Transverse colon (tissue), 4 donors: Measurements from ENCODE around the gene SCAMP4. TPM values are rescaled to one million over a fixed set of nuclear protein-coding genes. Genes with fewer than 3 reads are reported as not detected.

ENCODE experiments used
- DNase-seq: peaks from one replicate; pipeline ENCODE4 v3.0.0-alpha.2; 2019
- H3K27ac ChIP-seq, 4 donors: fragments of 200-600 bp; sonication (generic); 2 replicates each; pipeline ENCODE4 v1.5.1; 2016 to 2018; ENCODE audit warnings: inconsistent platforms in 4 of 4
- H3K27me3 ChIP-seq: fragments of 200-600 bp; sonication (generic); 2 replicates; pipeline ENCODE4 v1.5.1; 2017; ENCODE audit warnings: inconsistent platforms
- H3K36me3 ChIP-seq, 4 donors: fragments of 200-600 bp; sonication (generic); 2 replicates each; pipeline ENCODE4 v1.5.1; 2017 to 2019; ENCODE audit warnings: inconsistent platforms in 4 of 4
- H3K4me1 ChIP-seq, 4 donors: fragments of 200-600 bp; sonication (generic); 2 replicates each; pipeline ENCODE4 v1.5.1; 2017 to 2020; ENCODE audit warnings: inconsistent platforms in 4 of 4
- H3K4me3 ChIP-seq, 4 donors: fragments of 200-600 bp; sonication (generic); 1 replicate in 1 of 4; 2 replicates in 3 of 4; pipeline versions ENCODE4 v1.5.1 to v1.6.1; 2017 to 2019; ENCODE audit warnings: inconsistent platforms in 4 of 4
- H3K9me3 ChIP-seq, 2 donors: fragments of 200-600 bp; sonication (generic); 2 replicates each; pipeline ENCODE4 v1.5.1; 2017 to 2019; ENCODE audit warnings: inconsistent platforms in 2 of 2
- EP300 ChIP-seq: sonication (generic); formaldehyde crosslinking; IDR thresholded peaks from one replicate; pipeline ENCODE4 v1.6.1; 2017; ENCODE audit warnings: antibody characterized with exemption, low read depth
- POLR2A ChIP-seq: fragments of 450-650 bp; IDR thresholded peaks from one replicate; pipeline ENCODE4 v1.6.1; 2016; ENCODE audit warnings: antibody characterized with exemption, mild to moderate bottlenecking, moderate library complexity
- POLR2AphosphoS5 ChIP-seq, 3 donors: sonication (generic); formaldehyde crosslinking; IDR thresholded peaks; one replicate each; pipeline ENCODE4 v1.6.1; 2016; ENCODE audit warnings: antibody characterized with exemption in 3 of 3
- WGBS, 2 donors: methylation state at CpG; one replicate each; pipeline ENCODE4 v1.1.5; 2018; ENCODE audit warnings: low coverage in 1 of 2; 5-methylcytosine and 5-hydroxymethylcytosine counted together
- in situ Hi-C, 4 donors: fragments of 200-750 bp; cut with MboI; loops; one replicate each; pipeline versions ENCODE4 v1.15.0 to v1.15.1; 2017; ENCODE audit warnings: low sequenced_read_pairs in 3 of 4, low pct_ligation_motif_present in 1 of 4, low pct_unique_long_range_greater_than_20kb in 1 of 4
- intact Hi-C: fragments of 100-400 bp; cut with DNase I; formaldehyde crosslinking; loops from one replicate; pipeline ENCODE4 v1.15.1; 2023; ENCODE audit warnings: low total_unique reads
- total RNA-seq, 4 donors: library from RNA; depleted of rRNA; stranded (reverse); fragments of >200 nt; gene quantifications; one replicate each; pipeline ENCODE4 v1.1.0, GENCODE V29; 2016
- TF ChIP-seq, protein P1 (sequence below), 5 experiments: fragments of 200-600 bp in 3 of 5; fragments of 450-650 bp in 2 of 5; sonication (generic) in 3 of 5; IDR thresholded peaks; 1 replicate in 2 of 5; 2 replicates in 3 of 5; pipeline ENCODE4 v1.5.1; 2016 to 2017; ENCODE audit warnings: antibody characterized with exemption in 5 of 5, inconsistent platforms in 3 of 5, mild to moderate bottlenecking in 2 of 5, moderate library complexity in 1 of 5

Gene SCAMP4, protein sequence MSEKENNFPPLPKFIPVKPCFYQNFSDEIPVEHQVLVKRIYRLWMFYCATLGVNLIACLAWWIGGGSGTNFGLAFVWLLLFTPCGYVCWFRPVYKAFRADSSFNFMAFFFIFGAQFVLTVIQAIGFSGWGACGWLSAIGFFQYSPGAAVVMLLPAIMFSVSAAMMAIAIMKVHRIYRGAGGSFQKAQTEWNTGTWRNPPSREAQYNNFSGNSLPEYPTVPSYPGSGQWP
- 100 to 1,000 TPM in 1 of 4 donors, 10 to 100 TPM in 3; 25.1 to 119 (median 86.6) TPM for total RNA-seq

DNA sequence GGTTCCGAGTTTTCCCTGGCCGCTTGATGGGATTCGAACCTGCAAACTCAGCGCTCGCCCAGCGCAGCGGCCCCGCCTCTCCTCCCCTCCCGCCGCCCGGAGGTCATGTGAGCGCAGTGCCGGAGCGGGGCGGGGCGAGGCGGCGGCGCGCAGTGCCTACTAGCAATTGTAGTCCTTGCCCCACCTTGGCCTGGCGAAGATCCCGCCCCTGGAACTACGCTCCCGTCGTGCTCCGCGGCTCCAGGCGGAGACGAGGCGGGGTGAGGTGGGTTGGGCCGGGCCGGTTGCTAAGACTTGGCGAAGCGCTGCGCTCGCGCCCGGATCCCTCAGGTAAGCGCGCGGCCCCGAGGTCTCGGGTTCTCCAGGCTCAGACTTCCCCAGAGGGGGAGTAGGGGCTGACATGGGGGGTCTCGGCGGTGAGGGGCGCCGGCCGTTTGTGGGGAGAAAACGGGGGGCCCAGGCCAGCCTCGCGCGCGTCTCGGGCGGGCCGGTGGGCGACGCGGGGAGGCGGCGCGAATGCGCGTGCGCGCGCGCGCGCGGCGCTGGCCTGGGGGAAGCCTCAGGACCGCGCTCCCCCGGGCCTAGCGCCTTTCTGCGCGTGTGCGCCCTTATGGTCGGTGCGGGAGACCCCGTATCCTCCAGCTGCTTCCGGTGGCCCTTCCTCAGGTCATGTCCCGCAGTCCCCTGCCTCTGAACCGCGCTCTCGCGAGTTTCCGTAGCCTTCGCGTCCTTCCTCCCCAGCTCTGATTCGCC, at the start of gene SCAMP4, which contains the start of gene ADAT3:
TSS of gene SCAMP4 (plus strand) at position 290 of the 753 bp plus-strand sequence. CDS start 9,621 bp downstream, outside the sequence.
TSS of gene ADAT3 (plus strand) at position 290 of the 753 bp plus-strand sequence. CDS start 6,649 bp downstream, outside the sequence.
- WGBS, 2 donors, result 0% methylated on average over 41 of the region's 92 CpGs; no CpG with 5 or more reads in 1 of the 2 donors
- intact Hi-C loops (no loop called here), in situ Hi-C loops (no loop called here)
- no peaks in the 10 kb centered on the region for H3K36me3 ChIP-seq
- peaks cover 11 to 56% (median 48%) of the 10 kb centered on the region in 4 donors for H3K4me1 ChIP-seq
- no peaks in the 10 kb centered on the region for H3K27me3 ChIP-seq
- peak within 1 kb of the TSS; percentile 58 to 86 (median 74) for H3K4me3 ChIP-seq
- DNase-seq, result peak; percentile 99
- peak within 1 kb of the TSS; percentile 88 to 92 (median 92) for H3K27ac ChIP-seq
- TF ChIP-seq POLR2A (peak; percentile 91), EP300 (no peak), POLR2AphosphoS5 (IDR thresholded peaks at IDR 0.05) (peak; percentile 81 to 95 (median 90))
- TF ChIP-seq, protein P1, sequence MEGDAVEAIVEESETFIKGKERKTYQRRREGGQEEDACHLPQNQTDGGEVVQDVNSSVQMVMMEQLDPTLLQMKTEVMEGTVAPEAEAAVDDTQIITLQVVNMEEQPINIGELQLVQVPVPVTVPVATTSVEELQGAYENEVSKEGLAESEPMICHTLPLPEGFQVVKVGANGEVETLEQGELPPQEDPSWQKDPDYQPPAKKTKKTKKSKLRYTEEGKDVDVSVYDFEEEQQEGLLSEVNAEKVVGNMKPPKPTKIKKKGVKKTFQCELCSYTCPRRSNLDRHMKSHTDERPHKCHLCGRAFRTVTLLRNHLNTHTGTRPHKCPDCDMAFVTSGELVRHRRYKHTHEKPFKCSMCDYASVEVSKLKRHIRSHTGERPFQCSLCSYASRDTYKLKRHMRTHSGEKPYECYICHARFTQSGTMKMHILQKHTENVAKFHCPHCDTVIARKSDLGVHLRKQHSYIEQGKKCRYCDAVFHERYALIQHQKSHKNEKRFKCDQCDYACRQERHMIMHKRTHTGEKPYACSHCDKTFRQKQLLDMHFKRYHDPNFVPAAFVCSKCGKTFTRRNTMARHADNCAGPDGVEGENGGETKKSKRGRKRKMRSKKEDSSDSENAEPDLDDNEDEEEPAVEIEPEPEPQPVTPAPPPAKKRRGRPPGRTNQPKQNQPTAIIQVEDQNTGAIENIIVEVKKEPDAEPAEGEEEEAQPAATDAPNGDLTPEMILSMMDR (IDR thresholded peaks at IDR 0.05), result peak in 1 of 5 experiments; percentile 30
- H3K9me3 ChIP-seq, result no peaks in the 10 kb centered on the region

DNA sequence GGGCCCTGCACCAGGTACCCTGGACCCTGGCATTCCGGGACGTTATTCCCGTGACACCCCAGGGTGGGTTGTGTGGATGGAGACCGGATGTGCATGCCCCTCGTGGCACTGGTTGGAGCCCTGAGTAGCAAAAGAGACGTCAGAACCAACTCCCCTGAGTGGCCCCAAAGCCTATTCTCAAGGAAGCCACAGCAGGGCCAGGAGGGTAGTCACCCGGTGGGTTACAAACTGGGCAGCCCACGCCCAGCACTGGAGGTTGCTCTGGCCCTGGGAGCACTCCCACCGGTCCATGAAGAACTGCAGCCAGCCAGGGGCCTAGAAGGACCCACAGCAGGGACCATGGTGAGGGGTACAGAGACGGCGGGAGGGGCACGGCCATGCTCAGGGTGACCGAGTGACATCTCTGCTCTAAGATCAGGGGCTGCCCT, 49.4 kb upstream of the SCAMP4 start:
- Histone ChIP-seq H3K27me3 (no peaks in the 10 kb centered on the region), H3K4me3 (peak overlapping the region in 3 of 4 donors; percentile 31 to 55 (median 49)), H3K36me3 (no peaks in the 10 kb centered on the region), H3K27ac (peak overlapping the region; percentile 91 to 96 (median 93)), H3K4me1 (peaks cover 64 to 92% (median 88%) of the 10 kb centered on the region in 4 donors), H3K9me3 (no peaks in the 10 kb centered on the region)
- no peak for TF ChIP-seq EP300
- no peak for TF ChIP-seq POLR2A
- TF ChIP-seq, protein P1 (IDR thresholded peaks at IDR 0.05), result peak in 1 of 5 experiments; percentile 9
- no peak for TF ChIP-seq POLR2AphosphoS5 (IDR thresholded peaks at IDR 0.05)
- in situ Hi-C loops, result no loop called here
- 5% methylated on average over 10 of the region's 13 CpGs; no CpG with 5 or more reads in 1 of the 2 donors for WGBS, 2 donors
- DNase-seq, result no peak
- intact Hi-C loops, result no loop called here

DNA sequence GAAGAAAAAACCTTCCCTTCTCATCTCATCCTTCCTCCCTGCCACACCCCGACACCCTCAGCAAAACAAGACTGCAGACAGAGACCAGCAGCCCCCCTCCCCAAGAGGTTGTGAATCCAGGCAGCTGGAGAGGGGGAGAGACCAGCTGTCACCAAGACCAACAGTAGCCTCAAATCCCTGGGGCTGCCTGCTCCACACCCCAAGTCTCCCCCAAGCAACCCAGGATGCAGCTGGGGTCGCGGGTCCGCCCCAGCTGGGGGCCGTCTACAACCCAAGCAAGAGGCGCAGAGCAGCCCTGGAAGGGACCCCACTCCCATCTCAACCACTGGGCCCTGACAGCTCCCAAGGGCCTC, 48.9 kb upstream of the SCAMP4 start:
- Histone ChIP-seq H3K27ac (peak overlapping the region; percentile 91 to 96 (median 93)), H3K36me3 (no peaks in the 10 kb centered on the region), H3K4me3 (peak overlapping the region; percentile 8 to 55 (median 40)), H3K9me3 (no peaks in the 10 kb centered on the region), H3K4me1 (peaks cover 65 to 96% (median 92%) of the 10 kb centered on the region in 4 donors), H3K27me3 (no peaks in the 10 kb centered on the region)
- TF ChIP-seq POLR2A (no peak), POLR2AphosphoS5 (IDR thresholded peaks at IDR 0.05) (no peak), EP300 (no peak)
- TF ChIP-seq, protein P1 (IDR thresholded peaks at IDR 0.05), result no peak
- intact Hi-C loops, result no loop called here
- in situ Hi-C loops, result no loop called here
- WGBS, 2 donors, result 18% methylated on average over 5 of the region's 6 CpGs; no CpG with 5 or more reads in 1 of the 2 donors
- DNase-seq, result no peak
